ENCODE measurements around the gene RALGPS2. TPM values are rescaled to one million over a fixed set of nuclear protein-coding genes. Genes with fewer than 3 reads are reported as not detected.

The RALGPS2 gene
- total and polyA plus RNA-seq, 2 of the 13 experiments (the other 11 are each of a cell fraction or from before 2014, with no cell fraction given), result 15.6 to 36.0 TPM

DNA sequence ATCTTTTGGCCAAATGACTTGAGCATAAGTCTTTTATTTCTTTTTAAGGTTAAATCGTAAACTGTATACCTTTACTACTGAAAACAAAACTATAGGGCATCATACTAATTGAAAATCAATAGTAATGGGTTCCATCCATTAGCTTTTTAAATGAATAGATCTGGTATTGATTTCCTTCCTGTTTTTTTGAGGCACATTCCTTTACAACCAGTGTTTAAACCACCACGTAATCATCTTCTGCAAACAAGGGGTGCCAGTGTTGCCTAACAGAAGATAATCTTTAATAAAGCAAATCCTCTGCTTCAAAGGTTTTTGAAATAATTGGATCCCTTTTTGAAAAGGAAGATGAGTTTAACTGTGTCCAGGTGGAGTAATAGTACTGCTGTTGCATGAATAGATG is 194.5 kb downstream of the RALGPS2 start (continued):
- TF ChIP-seq ZNF569 (CRISPR knock-in tag; IDR thresholded peaks at IDR 0.05; ENCODE audit: borderline replicate concordance) (no peak), ZNF841 (CRISPR knock-in tag; IDR thresholded peaks at IDR 0.05; ENCODE audit: borderline replicate concordance) (no peak), YEATS4 (CRISPR knock-in tag; IDR thresholded peaks at IDR 0.05; ENCODE audit: borderline replicate concordance) (no peak), NKX3-1 (CRISPR knock-in tag; IDR thresholded peaks at IDR 0.05) (no peak), HNRNPLL (IDR thresholded peaks at IDR 0.05; ENCODE audit: low read depth, low read length, poor library complexity, severe bottlenecking) (no peak), IKZF4 (CRISPR knock-in tag; IDR thresholded peaks at IDR 0.05; ENCODE audit: borderline replicate concordance, low read depth, not compliant biosample characterization) (no peak), SMAD3 (CRISPR knock-in tag; IDR thresholded peaks at IDR 0.05) (no peak; the same call in 1 of the 2 replicates), TCF7L2 (IDR thresholded peaks at IDR 0.05; ENCODE audit: low read depth, low read length) (peak; percentile 72), CREM (IDR thresholded peaks at IDR 0.05) (peak; percentile 82), CREM (CRISPR knock-in tag; IDR thresholded peaks at IDR 0.05) (no peak), ZNF292 (CRISPR knock-in tag; IDR thresholded peaks at IDR 0.05; ENCODE audit: borderline replicate concordance, low read depth) (no peak)
- TF ChIP-seq, protein P1, sequence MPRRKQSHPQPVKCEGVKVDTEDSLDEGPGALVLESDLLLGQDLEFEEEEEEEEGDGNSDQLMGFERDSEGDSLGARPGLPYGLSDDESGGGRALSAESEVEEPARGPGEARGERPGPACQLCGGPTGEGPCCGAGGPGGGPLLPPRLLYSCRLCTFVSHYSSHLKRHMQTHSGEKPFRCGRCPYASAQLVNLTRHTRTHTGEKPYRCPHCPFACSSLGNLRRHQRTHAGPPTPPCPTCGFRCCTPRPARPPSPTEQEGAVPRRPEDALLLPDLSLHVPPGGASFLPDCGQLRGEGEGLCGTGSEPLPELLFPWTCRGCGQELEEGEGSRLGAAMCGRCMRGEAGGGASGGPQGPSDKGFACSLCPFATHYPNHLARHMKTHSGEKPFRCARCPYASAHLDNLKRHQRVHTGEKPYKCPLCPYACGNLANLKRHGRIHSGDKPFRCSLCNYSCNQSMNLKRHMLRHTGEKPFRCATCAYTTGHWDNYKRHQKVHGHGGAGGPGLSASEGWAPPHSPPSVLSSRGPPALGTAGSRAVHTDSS (CRISPR knock-in tag; conservative IDR thresholded peaks at IDR 0.05), result no peak
- TF ChIP-seq, protein P2, sequence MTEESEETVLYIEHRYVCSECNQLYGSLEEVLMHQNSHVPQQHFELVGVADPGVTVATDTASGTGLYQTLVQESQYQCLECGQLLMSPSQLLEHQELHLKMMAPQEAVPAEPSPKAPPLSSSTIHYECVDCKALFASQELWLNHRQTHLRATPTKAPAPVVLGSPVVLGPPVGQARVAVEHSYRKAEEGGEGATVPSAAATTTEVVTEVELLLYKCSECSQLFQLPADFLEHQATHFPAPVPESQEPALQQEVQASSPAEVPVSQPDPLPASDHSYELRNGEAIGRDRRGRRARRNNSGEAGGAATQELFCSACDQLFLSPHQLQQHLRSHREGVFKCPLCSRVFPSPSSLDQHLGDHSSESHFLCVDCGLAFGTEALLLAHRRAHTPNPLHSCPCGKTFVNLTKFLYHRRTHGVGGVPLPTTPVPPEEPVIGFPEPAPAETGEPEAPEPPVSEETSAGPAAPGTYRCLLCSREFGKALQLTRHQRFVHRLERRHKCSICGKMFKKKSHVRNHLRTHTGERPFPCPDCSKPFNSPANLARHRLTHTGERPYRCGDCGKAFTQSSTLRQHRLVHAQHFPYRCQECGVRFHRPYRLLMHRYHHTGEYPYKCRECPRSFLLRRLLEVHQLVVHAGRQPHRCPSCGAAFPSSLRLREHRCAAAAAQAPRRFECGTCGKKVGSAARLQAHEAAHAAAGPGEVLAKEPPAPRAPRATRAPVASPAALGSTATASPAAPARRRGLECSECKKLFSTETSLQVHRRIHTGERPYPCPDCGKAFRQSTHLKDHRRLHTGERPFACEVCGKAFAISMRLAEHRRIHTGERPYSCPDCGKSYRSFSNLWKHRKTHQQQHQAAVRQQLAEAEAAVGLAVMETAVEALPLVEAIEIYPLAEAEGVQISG (CRISPR knock-in tag; IDR thresholded peaks at IDR 0.05), result no peak
- TF ChIP-seq, protein P3, sequence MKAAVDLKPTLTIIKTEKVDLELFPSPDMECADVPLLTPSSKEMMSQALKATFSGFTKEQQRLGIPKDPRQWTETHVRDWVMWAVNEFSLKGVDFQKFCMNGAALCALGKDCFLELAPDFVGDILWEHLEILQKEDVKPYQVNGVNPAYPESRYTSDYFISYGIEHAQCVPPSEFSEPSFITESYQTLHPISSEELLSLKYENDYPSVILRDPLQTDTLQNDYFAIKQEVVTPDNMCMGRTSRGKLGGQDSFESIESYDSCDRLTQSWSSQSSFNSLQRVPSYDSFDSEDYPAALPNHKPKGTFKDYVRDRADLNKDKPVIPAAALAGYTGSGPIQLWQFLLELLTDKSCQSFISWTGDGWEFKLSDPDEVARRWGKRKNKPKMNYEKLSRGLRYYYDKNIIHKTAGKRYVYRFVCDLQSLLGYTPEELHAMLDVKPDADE (CRISPR knock-in tag; IDR thresholded peaks at IDR 0.05), result no peak
- TF ChIP-seq, protein P4, sequence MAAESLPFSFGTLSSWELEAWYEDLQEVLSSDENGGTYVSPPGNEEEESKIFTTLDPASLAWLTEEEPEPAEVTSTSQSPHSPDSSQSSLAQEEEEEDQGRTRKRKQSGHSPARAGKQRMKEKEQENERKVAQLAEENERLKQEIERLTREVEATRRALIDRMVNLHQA (CRISPR knock-in tag; IDR thresholded peaks at IDR 0.05), result no peak
- TF ChIP-seq, protein P5, sequence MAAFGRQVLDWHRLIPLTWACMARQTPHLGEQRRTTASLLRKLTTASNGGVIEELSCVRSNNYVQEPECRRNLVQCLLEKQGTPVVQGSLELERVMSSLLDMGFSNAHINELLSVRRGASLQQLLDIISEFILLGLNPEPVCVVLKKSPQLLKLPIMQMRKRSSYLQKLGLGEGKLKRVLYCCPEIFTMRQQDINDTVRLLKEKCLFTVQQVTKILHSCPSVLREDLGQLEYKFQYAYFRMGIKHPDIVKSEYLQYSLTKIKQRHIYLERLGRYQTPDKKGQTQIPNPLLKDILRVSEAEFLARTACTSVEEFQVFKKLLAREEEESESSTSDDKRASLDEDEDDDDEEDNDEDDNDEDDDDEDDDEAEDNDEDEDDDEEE (CRISPR knock-in tag; IDR thresholded peaks at IDR 0.05), result no peak
- TF ChIP-seq, protein P6, sequence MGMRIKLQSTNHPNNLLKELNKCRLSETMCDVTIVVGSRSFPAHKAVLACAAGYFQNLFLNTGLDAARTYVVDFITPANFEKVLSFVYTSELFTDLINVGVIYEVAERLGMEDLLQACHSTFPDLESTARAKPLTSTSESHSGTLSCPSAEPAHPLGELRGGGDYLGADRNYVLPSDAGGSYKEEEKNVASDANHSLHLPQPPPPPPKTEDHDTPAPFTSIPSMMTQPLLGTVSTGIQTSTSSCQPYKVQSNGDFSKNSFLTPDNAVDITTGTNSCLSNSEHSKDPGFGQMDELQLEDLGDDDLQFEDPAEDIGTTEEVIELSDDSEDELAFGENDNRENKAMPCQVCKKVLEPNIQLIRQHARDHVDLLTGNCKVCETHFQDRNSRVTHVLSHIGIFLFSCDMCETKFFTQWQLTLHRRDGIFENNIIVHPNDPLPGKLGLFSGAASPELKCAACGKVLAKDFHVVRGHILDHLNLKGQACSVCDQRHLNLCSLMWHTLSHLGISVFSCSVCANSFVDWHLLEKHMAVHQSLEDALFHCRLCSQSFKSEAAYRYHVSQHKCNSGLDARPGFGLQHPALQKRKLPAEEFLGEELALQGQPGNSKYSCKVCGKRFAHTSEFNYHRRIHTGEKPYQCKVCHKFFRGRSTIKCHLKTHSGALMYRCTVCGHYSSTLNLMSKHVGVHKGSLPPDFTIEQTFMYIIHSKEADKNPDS (CRISPR knock-in tag; IDR thresholded peaks at IDR 0.05), result no peak

Data from HepG2 (cell line).